ENCODE results near the gene PKM.

The PKM gene

DNA sequence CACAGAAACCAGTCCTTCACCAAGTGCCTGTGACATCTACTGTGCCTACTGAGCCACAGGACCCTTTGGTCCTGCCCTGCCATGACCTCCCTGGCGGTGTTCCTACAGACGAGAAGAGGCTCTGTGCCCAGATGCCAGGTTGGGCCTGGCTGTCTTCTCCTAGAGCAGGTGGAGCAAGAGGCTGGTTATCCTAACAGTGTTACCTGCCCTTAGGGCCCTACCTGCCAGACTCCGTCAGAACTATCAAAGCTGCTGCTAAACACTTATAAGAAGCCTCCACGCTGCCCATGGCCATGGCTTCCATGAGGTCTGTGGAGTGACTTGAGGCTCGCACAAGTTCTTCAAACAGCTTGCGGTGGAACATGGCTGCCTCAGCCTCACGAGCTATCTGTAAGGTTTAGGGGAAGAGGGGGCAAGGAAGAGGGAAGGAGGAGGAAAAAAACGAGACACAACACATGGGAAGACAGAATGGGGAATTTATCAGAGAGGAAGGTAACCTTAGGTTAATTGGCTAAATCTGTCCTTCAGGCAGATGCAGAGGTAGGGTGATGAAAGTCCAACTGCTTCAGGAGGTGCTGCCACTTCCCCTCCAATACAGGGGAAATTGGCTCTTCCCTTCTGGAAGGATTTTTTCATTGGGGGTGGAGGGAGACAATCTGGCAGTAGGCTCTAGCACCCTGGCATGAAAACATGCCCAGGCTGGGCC, 28.0 kb downstream of the PKM start:
- DNase-seq (ENCODE audit: low read depth in 2 of 2): no peak
- TF ChIP-seq, protein P1, sequence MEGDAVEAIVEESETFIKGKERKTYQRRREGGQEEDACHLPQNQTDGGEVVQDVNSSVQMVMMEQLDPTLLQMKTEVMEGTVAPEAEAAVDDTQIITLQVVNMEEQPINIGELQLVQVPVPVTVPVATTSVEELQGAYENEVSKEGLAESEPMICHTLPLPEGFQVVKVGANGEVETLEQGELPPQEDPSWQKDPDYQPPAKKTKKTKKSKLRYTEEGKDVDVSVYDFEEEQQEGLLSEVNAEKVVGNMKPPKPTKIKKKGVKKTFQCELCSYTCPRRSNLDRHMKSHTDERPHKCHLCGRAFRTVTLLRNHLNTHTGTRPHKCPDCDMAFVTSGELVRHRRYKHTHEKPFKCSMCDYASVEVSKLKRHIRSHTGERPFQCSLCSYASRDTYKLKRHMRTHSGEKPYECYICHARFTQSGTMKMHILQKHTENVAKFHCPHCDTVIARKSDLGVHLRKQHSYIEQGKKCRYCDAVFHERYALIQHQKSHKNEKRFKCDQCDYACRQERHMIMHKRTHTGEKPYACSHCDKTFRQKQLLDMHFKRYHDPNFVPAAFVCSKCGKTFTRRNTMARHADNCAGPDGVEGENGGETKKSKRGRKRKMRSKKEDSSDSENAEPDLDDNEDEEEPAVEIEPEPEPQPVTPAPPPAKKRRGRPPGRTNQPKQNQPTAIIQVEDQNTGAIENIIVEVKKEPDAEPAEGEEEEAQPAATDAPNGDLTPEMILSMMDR (IDR thresholded peaks at IDR 0.05; ENCODE audit: low read depth, low read length): no peak
- no peak overlapping the region for H3K4me3 ChIP-seq (replicated peaks in 1 of 2; ENCODE audit: low read depth in 2 of 2, low read length in 2 of 2)

DNA sequence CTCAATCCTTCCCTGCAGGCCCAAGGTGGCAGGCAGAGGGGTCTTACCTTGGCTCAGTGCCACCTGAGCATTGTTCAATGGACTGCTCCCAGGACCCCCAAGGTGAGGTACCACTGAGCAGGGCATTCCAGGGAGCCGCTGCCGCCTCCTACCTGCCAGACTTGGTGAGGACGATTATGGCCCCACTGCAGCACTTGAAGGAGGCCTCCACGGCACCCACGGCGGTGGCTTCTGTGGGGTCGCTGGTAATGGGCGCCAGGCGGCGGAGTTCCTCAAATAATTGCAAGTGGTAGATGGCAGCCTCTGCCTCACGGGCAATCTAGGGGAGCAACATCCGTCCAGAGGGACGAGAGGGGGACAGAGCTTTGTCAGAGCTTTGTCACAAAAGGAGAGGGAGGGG, 28.7 kb downstream of the PKM start:
- no peak overlapping the region for H3K4me3 ChIP-seq (replicated peaks in 1 of 2; ENCODE audit: low read depth in 2 of 2, low read length in 2 of 2)
- no peak for DNase-seq (ENCODE audit: low read depth in 2 of 2)
- TF ChIP-seq, protein P1 (IDR thresholded peaks at IDR 0.05; ENCODE audit: low read depth, low read length): no peak

DNA sequence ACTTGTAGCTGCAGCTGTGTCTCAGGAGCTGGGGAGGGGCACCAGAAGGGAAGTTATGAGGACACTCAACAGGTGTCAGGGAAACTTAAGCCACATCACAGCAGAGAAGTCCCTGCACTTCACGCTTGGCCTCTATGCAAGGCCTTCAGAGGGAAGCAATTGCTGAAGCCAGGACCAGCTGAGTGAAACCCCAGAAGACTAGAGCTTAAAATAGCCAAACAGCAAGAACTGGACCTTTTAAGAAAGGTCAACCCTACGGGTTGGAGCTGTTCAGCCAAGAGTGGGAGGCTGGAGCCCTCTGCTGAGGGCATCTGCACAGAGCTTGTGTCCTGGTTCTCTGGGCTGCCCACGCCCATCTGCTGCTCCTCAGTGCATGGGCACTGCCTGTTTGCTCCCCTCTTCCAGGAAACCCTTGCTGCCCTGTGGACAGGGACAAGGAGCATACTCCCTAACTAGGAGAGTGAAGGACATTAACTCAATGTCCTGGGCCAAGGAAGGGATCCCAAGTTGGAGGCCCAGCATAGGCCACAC, 29.5 kb downstream of the PKM start:
- no peak overlapping the region for H3K4me3 ChIP-seq (replicated peaks in 1 of 2; ENCODE audit: low read depth in 2 of 2, low read length in 2 of 2)
- TF ChIP-seq, protein P1 (IDR thresholded peaks at IDR 0.05; ENCODE audit: low read depth, low read length): no peak

GRCh38 chr15:72200395-72201237, 30.4 kb downstream of the PKM start:
- TF ChIP-seq, protein P1 (IDR thresholded peaks at IDR 0.05; ENCODE audit: low read depth, low read length): no peak
- no peak overlapping the region for H3K4me3 ChIP-seq (replicated peaks in 1 of 2; ENCODE audit: low read depth in 2 of 2, low read length in 2 of 2)
- DNase-seq (ENCODE audit: low read depth in 2 of 2): no peak

More for the DNA sequence above, 29.5 kb downstream of the PKM start:
- DNase-seq (ENCODE audit: low read depth in 2 of 2): no peak

- DNase-seq (ENCODE audit: low read depth in 2 of 2): peak; percentile 74 to 84
- TF ChIP-seq, protein P1 (IDR thresholded peaks at IDR 0.05; ENCODE audit: low read depth, low read length): peak; percentile 92
These were observed 31.2 kb downstream of the PKM start for GRCh38 chr15:72199721-72200212.

DNA sequence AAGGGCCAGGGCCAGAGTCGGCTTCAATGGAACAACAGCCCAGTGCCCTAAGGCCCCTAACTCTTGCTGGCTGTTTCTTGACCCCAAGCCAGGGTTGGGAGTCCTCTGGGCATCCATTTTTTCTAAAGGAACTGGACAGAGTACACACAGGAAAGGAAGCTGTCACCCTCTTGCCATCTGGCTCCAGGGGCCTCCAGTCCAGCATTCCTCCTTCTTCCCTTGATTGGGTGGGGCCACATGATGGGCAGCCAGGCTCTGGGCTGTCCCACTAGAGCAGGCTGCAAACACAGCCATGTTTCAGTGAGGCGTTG, 31.8 kb downstream of the PKM start:
- H3K4me3 ChIP-seq (replicated peaks in 1 of 2; ENCODE audit: low read depth in 2 of 2, low read length in 2 of 2): no peak overlapping the region
- TF ChIP-seq, protein P1 (IDR thresholded peaks at IDR 0.05; ENCODE audit: low read depth, low read length): no peak
- no peak for DNase-seq (ENCODE audit: low read depth in 2 of 2)

More at GRCh38 chr15:72199721-72200212, 31.2 kb downstream of the PKM start:
- H3K4me3 ChIP-seq (replicated peaks in 1 of 2; ENCODE audit: low read depth in 2 of 2, low read length in 2 of 2): no peak overlapping the region

Measured in cardiac fibroblast (primary cell).